CD4-positive, alpha-beta T cell (primary cell): ENCODE data around the gene XIRP1. TPM values are rescaled to one million over a fixed set of nuclear protein-coding genes. Genes with fewer than 3 reads are reported as not detected.

ENCODE experiments used
- ATAC-seq: fragments of 200-7000 bp; cut with Tn5 transposase; one replicate; pipeline ENCODE4 v1.10.0; 2022; ENCODE audit warnings: mild to moderate bottlenecking; ENCODE audit not compliant: poor library complexity
- CTCF ChIA-PET: fragments of 350-600 bp; sonication (Branson Sonifier 250); formaldehyde crosslinking; loops from one replicate; lab custom pipeline; 2021; ENCODE audit warnings: antibody characterized with exemption, inconsistent platforms; lab: Charles Lee
- POLR2A ChIA-PET: fragments of 350-600 bp; sonication (Branson Sonifier 250); formaldehyde crosslinking; loops from one replicate; lab custom pipeline; 2021; ENCODE audit warnings: antibody characterized with exemption, inconsistent platforms; lab: Charles Lee
- DNase-seq, 14 experiments: peaks; one replicate each; pipeline ENCODE4 v3.0.0-alpha.2; 2013 to 2020; ENCODE audit warnings: mixed read lengths in 2 of 14
- H3K27ac ChIP-seq, 2 donors: one replicate each; pipeline versions ENCODE4 v1.5.1 to v1.7.0; 2013; ENCODE audit warnings: low read length in 2 of 2, low read depth in 1 of 2, mild to moderate bottlenecking in 1 of 2
- H3K27me3 ChIP-seq, 2 experiments: 1 replicate in 1 of 2; 2 replicates in 1 of 2; pipeline versions ENCODE4 v1.6.1 to v1.7.0; 2013; ENCODE audit warnings: low read length in 2 of 2, control low read depth in 1 of 2, mild to moderate bottlenecking in 1 of 2, moderate library complexity in 1 of 2; ENCODE audit not compliant: insufficient read depth in 2 of 2, control insufficient read depth in 1 of 2
- H3K36me3 ChIP-seq: one replicate; pipeline ENCODE4 v1.6.1; 2013; ENCODE audit warnings: low read length, control low read depth; ENCODE audit not compliant: insufficient read depth
- H3K4me1 ChIP-seq: one replicate; pipeline ENCODE4 v1.6.1; 2013; ENCODE audit warnings: low read length, control low read depth; ENCODE audit not compliant: insufficient read depth
- H3K4me3 ChIP-seq: one replicate; pipeline ENCODE4 v1.5.1; 2013; ENCODE audit warnings: mild to moderate bottlenecking, low read length, moderate library complexity
- H3K9me3 ChIP-seq, 2 experiments: 1 replicate in 1 of 2; 2 replicates in 1 of 2; pipeline versions ENCODE4 v1.6.1 to v1.7.0; 2013; ENCODE audit warnings: low read length in 2 of 2, mild to moderate bottlenecking in 2 of 2, control low read depth in 1 of 2, moderate library complexity in 1 of 2; ENCODE audit not compliant: control insufficient read depth in 1 of 2, insufficient read depth in 1 of 2
- H3K27ac Mint-ChIP-seq: one replicate; pipeline ENCODE4 v1.8.0; 2020; ENCODE audit warnings: mixed read lengths
- H3K27me3 Mint-ChIP-seq: one replicate; pipeline ENCODE4 v1.8.0; 2021; ENCODE audit warnings: mixed read lengths
- H3K36me3 Mint-ChIP-seq: one replicate; pipeline ENCODE4 v1.8.0; 2021; ENCODE audit warnings: low read depth, mixed read lengths
- H3K4me1 Mint-ChIP-seq: one replicate; pipeline ENCODE4 v1.8.0; 2021; ENCODE audit warnings: low read depth, mixed read lengths
- H3K4me3 Mint-ChIP-seq: one replicate; pipeline ENCODE4 v1.8.0; 2020; ENCODE audit warnings: mild to moderate bottlenecking, mixed read lengths
- H3K9me3 Mint-ChIP-seq: one replicate; pipeline ENCODE4 v1.8.0; 2020; ENCODE audit warnings: mixed read lengths
- intact Hi-C, 2 experiments: fragments of 100-400 bp; cut with DNase I in 1 of 2; cut with micrococcal nuclease in 1 of 2; formaldehyde crosslinking; loops; one replicate each; pipeline versions ENCODE4 v1.15.1 to v1.9.0; 2023 to 2025; cut with DNase I, micrococcal nuclease
- total RNA-seq, 174 experiments: library from RNA in 2 of 174; stranded (reverse) in 2 of 174; gene quantifications; one replicate each; pipeline ENCODE4 v1.2.3 and lab custom pipeline; 2021 to 2026
- TF ChIP-seq, protein P1 (sequence below): fragments of 200-600 bp; IDR thresholded peaks from one replicate; pipeline ENCODE4 v1.8.0; 2022; ENCODE audit warnings: antibody characterized with exemption, mild to moderate bottlenecking

The XIRP1 gene
- total RNA-seq, 2 experiments from 2014 or later: not detected

DNA sequence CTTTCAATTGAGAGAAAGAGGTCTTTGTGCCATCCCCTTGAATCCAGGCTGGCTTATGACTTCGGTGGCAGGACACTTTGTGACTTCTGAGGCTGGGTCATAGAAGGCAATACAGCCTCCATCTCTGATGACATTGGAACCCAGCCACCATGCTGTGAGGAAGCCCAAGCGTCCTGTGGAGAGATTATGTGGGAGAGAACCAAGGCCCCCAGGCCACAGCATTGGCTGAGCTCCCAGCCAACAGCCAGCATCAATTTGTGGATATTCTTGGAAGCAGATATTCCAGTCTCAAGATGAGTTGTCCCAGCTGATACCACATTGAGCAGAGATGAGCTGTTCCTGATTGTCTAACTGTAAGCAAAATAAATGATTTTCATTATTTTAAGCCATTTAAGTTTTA is 12.7 kb upstream of the XIRP1 start:
- Histone ChIP-seq H3K27me3 (peaks cover 4 to 5% of the 10 kb centered on the region in 2 experiments), H3K4me3 (no peak overlapping the region), H3K27ac (no peak overlapping the region), H3K36me3 (no peaks in the 10 kb centered on the region), H3K9me3 (peaks cover 0 to 9% of the 10 kb centered on the region in 2 experiments), H3K4me1 (no peaks in the 10 kb centered on the region)
- Mint-ChIP-seq H3K27ac (no peak overlapping the region), H3K36me3 (no peaks in the 10 kb centered on the region), H3K4me3 (no peak overlapping the region), H3K9me3 (no peaks in the 10 kb centered on the region), H3K4me1 (peaks cover 9% of the 10 kb centered on the region), H3K27me3 (peaks cover 10% of the 10 kb centered on the region)
- TF ChIP-seq, protein P1, sequence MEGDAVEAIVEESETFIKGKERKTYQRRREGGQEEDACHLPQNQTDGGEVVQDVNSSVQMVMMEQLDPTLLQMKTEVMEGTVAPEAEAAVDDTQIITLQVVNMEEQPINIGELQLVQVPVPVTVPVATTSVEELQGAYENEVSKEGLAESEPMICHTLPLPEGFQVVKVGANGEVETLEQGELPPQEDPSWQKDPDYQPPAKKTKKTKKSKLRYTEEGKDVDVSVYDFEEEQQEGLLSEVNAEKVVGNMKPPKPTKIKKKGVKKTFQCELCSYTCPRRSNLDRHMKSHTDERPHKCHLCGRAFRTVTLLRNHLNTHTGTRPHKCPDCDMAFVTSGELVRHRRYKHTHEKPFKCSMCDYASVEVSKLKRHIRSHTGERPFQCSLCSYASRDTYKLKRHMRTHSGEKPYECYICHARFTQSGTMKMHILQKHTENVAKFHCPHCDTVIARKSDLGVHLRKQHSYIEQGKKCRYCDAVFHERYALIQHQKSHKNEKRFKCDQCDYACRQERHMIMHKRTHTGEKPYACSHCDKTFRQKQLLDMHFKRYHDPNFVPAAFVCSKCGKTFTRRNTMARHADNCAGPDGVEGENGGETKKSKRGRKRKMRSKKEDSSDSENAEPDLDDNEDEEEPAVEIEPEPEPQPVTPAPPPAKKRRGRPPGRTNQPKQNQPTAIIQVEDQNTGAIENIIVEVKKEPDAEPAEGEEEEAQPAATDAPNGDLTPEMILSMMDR: no peak
- CTCF ChIA-PET: no interaction called here
- POLR2A ChIA-PET: no interaction called here
- DNase-seq (no peak), ATAC-seq (no peak)
- intact Hi-C loops: loop anchor here (5.0 kb wide), 1 partner anchor 82 kb away; no protein-coding TSS in a partner anchor

DNA sequence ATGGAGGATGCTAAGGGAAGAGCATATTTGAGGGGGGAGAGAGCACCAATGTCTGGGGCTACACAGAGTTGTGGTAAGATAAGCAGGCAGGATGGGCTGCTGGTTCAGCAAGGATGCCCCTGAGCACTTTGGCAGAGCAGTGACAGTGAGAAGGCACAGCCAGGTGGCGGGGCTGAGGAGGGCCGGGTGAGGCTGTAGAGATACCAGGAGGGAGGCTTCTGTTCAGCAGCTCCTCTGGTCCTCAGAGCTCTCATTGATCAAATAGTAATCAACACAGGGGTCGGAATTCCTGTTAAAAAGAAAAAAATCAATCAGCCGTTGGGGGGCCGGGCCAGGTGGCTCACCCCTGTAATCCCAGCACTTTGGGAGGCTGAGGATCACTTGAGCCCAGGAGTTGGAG is 11.5 kb upstream of the XIRP1 start:
- Mint-ChIP-seq H3K36me3 (no peaks in the 10 kb centered on the region), H3K4me1 (peaks cover 9% of the 10 kb centered on the region), H3K4me3 (no peak overlapping the region), H3K9me3 (no peaks in the 10 kb centered on the region), H3K27ac (no peak overlapping the region), H3K27me3 (peaks cover 10% of the 10 kb centered on the region)
- no peaks in the 10 kb centered on the region for H3K4me1 ChIP-seq
- H3K27me3 ChIP-seq: peaks cover 4 to 5% of the 10 kb centered on the region in 2 experiments
- POLR2A ChIA-PET: no interaction called here
- intact Hi-C loops: no loop called here
- TF ChIP-seq, protein P1: no peak
- ATAC-seq (no peak), DNase-seq (no peak)
- H3K27ac ChIP-seq: no peak overlapping the region
- no peak overlapping the region for H3K4me3 ChIP-seq
- H3K9me3 ChIP-seq: peaks cover 0 to 9% of the 10 kb centered on the region in 2 experiments
- H3K36me3 ChIP-seq: no peaks in the 10 kb centered on the region
- CTCF ChIA-PET: interaction anchor here (0.9 kb wide), 1 partner anchor 204 kb away, joined by 3 read pairs; no protein-coding TSS in a partner anchor

DNA sequence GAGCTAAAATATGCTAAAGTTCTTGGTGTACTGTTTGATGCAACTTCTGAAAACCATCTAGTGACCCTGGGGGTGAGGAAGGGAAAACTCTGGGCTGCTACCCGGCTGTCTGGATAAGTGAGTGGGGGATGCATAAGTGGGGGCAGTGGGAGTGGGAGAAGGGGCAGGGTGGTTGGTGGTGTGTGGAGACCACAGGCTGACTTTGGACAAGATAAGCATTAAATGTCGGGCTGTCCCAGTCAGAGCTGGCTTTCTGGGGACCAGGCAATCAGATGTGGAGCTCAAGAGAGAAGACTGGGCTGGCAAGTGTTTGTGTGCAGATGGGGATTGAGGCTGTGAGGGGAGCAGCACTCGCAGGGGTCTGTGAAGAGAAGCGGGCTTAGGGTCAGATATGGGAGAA is 11.0 kb upstream of the XIRP1 start:
- ChIA-PET POLR2A (no interaction called here), CTCF (interaction anchor here (0.9 kb wide), 1 partner anchor 203 kb away, joined by 3 read pairs; no protein-coding TSS in a partner anchor)
- H3K36me3 ChIP-seq: no peaks in the 10 kb centered on the region
- DNase-seq: no peak
- intact Hi-C loops: no loop called here
- H3K4me1 ChIP-seq: no peaks in the 10 kb centered on the region
- peaks cover 4 to 5% of the 10 kb centered on the region in 2 experiments for H3K27me3 ChIP-seq
- ATAC-seq: no peak
- Mint-ChIP-seq H3K4me1 (peaks cover 5% of the 10 kb centered on the region), H3K27ac (no peak overlapping the region), H3K4me3 (no peak overlapping the region), H3K27me3 (peaks cover 10% of the 10 kb centered on the region), H3K36me3 (no peaks in the 10 kb centered on the region), H3K9me3 (no peaks in the 10 kb centered on the region)
- H3K9me3 ChIP-seq: peaks cover 0 to 9% of the 10 kb centered on the region in 2 experiments
- H3K27ac ChIP-seq: no peak overlapping the region
- H3K4me3 ChIP-seq: no peak overlapping the region
- TF ChIP-seq, protein P1: no peak
